Calu3 (cell line): ENCODE measurements around the gene STN1. TPM values are rescaled to one million over a fixed set of nuclear protein-coding genes. Genes with fewer than 3 reads are reported as not detected.

Source experiments
- BruUV-seq: library from RNA; stranded (reverse); fragments of 400-500 nt; replicated peaks from 2 replicates; lab custom pipeline; 2021; lab: Mats Ljungman, UMichigan
- CTCF ChIA-PET: fragments of 300-600 bp; sonication (Branson Sonifier 250); formaldehyde crosslinking; loops from one replicate; lab custom pipeline; 2022; ENCODE audit warnings: antibody characterized with exemption; lab: Charles Lee
- DNase-seq: peaks from one replicate; pipeline ENCODE4 v3.0.0; 2022
- H3K27ac Mint-ChIP-seq: one replicate; pipeline ENCODE4 v1.8.0; 2022; ENCODE audit warnings: mixed read lengths; ENCODE audit not compliant: unreplicated experiment
- H3K27me3 Mint-ChIP-seq: one replicate; pipeline ENCODE4 v1.8.0; 2022; ENCODE audit warnings: mixed read lengths; ENCODE audit not compliant: unreplicated experiment
- H3K36me3 Mint-ChIP-seq: one replicate; pipeline ENCODE4 v1.8.0; 2022; ENCODE audit warnings: mild to moderate bottlenecking, moderate library complexity, mixed read lengths; ENCODE audit not compliant: insufficient read depth, unreplicated experiment
- H3K4me1 Mint-ChIP-seq: one replicate; pipeline ENCODE4 v1.8.0; 2022; ENCODE audit warnings: mild to moderate bottlenecking, low read depth, mixed read lengths; ENCODE audit not compliant: unreplicated experiment
- H3K4me3 Mint-ChIP-seq: one replicate; pipeline ENCODE4 v1.8.0; 2022; ENCODE audit warnings: mild to moderate bottlenecking, low read depth, moderate library complexity, mixed read lengths; ENCODE audit not compliant: unreplicated experiment
- H3K9me3 Mint-ChIP-seq: one replicate; pipeline ENCODE4 v1.8.0; 2022; ENCODE audit warnings: low read depth, mixed read lengths; ENCODE audit not compliant: unreplicated experiment
- CTCF ChIP-seq: fragments of 200-600 bp; IDR thresholded peaks from one replicate; pipeline ENCODE4 v1.8.0; 2022; ENCODE audit warnings: antibody characterized with exemption; ENCODE audit not compliant: unreplicated experiment
- intact Hi-C: fragments of 100-400 bp; cut with micrococcal nuclease; formaldehyde crosslinking; loops from one replicate; pipeline ENCODE4 v1.10.0; 2022; ENCODE audit not compliant: unreplicated experiment
- total RNA-seq: library from RNA; stranded (reverse); gene quantifications from 2 replicates; pipeline ENCODE4 v1.2.3, GENCODE V29; 2022

Gene STN1
- total RNA-seq, 1 experiment from 2014 or later: 13.1 TPM

GRCh38 chr10:103837370-103838069 lies 80.5 kb downstream of the STN1 start:
- H3K27ac Mint-ChIP-seq: no peak overlapping the region
- H3K4me1 Mint-ChIP-seq: no peaks in the 10 kb centered on the region
- H3K4me3 Mint-ChIP-seq: no peak overlapping the region
- intact Hi-C loops: no loop called here
- H3K36me3 Mint-ChIP-seq: no peaks in the 10 kb centered on the region
- CTCF ChIA-PET: no interaction called here
- H3K9me3 Mint-ChIP-seq: no peaks in the 10 kb centered on the region
- no peak for DNase-seq
- TF ChIP-seq CTCF: no peak
- BruUV-seq: no TSS peak
- peaks cover 40% of the 10 kb centered on the region for H3K27me3 Mint-ChIP-seq

- no peaks in the 10 kb centered on the region for H3K4me1 Mint-ChIP-seq
- DNase-seq: no peak
- H3K36me3 Mint-ChIP-seq: no peaks in the 10 kb centered on the region
- H3K27me3 Mint-ChIP-seq: peaks cover 33% of the 10 kb centered on the region
- no peak overlapping the region for H3K4me3 Mint-ChIP-seq
- H3K9me3 Mint-ChIP-seq: no peaks in the 10 kb centered on the region
- intact Hi-C loops: no loop called here
- no peak for TF ChIP-seq CTCF
- no peak overlapping the region for H3K27ac Mint-ChIP-seq
- BruUV-seq: no TSS peak
- CTCF ChIA-PET: no interaction called here
These were observed 81.1 kb downstream of the STN1 start for GRCh38 chr10:103836861-103837260.

- no peaks in the 10 kb centered on the region for H3K36me3 Mint-ChIP-seq
- no peaks in the 10 kb centered on the region for H3K9me3 Mint-ChIP-seq
- no TSS peak for BruUV-seq
- TF ChIP-seq CTCF: no peak
- CTCF ChIA-PET: no interaction called here
- H3K27ac Mint-ChIP-seq: no peak overlapping the region
- DNase-seq: no peak
- peaks cover 28% of the 10 kb centered on the region for H3K27me3 Mint-ChIP-seq
- no peaks in the 10 kb centered on the region for H3K4me1 Mint-ChIP-seq
- no peak overlapping the region for H3K4me3 Mint-ChIP-seq
- intact Hi-C loops: no loop called here
These were observed 81.7 kb downstream of the STN1 start for GRCh38 chr10:103836273-103836672.

GRCh38 chr10:103835096-103836050 lies 82.6 kb downstream of the STN1 start:
- intact Hi-C loops: no loop called here
- H3K9me3 Mint-ChIP-seq: no peaks in the 10 kb centered on the region
- no peak overlapping the region for H3K27ac Mint-ChIP-seq
- no peak overlapping the region for H3K4me3 Mint-ChIP-seq
- CTCF ChIA-PET: no interaction called here
- H3K27me3 Mint-ChIP-seq: peaks cover 25% of the 10 kb centered on the region
- no peaks in the 10 kb centered on the region for H3K4me1 Mint-ChIP-seq
- no peak for TF ChIP-seq CTCF
- no peak for DNase-seq
- H3K36me3 Mint-ChIP-seq: no peaks in the 10 kb centered on the region
- no TSS peak for BruUV-seq
